PFSK-1 (cell line): ENCODE data around the gene ITGAL.

ENCODE experiments used
- FOXP2 ChIP-seq: optimal IDR thresholded peaks from 2 replicates; pipeline ENCODE3; 2011; ENCODE audit warnings: borderline replicate concordance, control low read depth, inconsistent platforms; ENCODE audit not compliant: insufficient read depth; ENCODE audit errors: extremely low read length, extremely low read depth
- POLR2AphosphoS5 ChIP-seq: IDR thresholded peaks from 2 replicates; pipeline ENCODE4 v1.6.1; 2012; ENCODE audit warnings: low read depth, mild to moderate bottlenecking, control low read depth, low read length, moderate library complexity
- REST ChIP-seq, 2 experiments: IDR thresholded peaks; 2 replicates each; pipeline versions ENCODE4 v1.6.1 to v1.8.0; 2011 to 2012; ENCODE audit warnings: low read depth in 2 of 2, low read length in 2 of 2, control low read depth in 1 of 2, inconsistent platforms in 1 of 2, mild to moderate bottlenecking in 1 of 2, moderate library complexity in 1 of 2; ENCODE audit not compliant: insufficient read depth in 1 of 2
- SIN3A ChIP-seq: IDR thresholded peaks from 2 replicates; pipeline ENCODE4 v1.6.1; 2012; ENCODE audit warnings: mild to moderate bottlenecking, low read length, moderate library complexity, borderline replicate concordance; ENCODE audit not compliant: insufficient read depth
- TAF1 ChIP-seq: IDR thresholded peaks from 2 replicates; pipeline ENCODE4 v1.6.1; 2012; ENCODE audit warnings: low read length, control low read depth, borderline replicate concordance; ENCODE audit not compliant: insufficient read depth

GRCh38 chr16:30532285-30533145 is 60.0 kb downstream of the ITGAL start:
- TF ChIP-seq TAF1 (no peak), REST (IDR thresholded peaks at IDR 0.05; ENCODE audit: insufficient read depth in 1 of 2, low read depth in 2 of 2, low read length in 2 of 2) (no peak), FOXP2 (no peak), POLR2AphosphoS5 (no peak), SIN3A (no peak)
